HG03103 (cell line): ENCODE data around the gene ITGB5.
"Not testable (repeated sequence)": the region's sequence is repeated elsewhere in the genome, so short reads cannot be mapped to it uniquely, and the experiment has no call there.

Experiments used
- ATAC-seq: cut with Tn5 transposase; IDR thresholded peaks from one replicate; pipeline ENCODE4 v1.9.1; 2021; ENCODE audit warnings: low read depth; ENCODE audit not compliant: unreplicated experiment

Gene ITGB5

DNA sequence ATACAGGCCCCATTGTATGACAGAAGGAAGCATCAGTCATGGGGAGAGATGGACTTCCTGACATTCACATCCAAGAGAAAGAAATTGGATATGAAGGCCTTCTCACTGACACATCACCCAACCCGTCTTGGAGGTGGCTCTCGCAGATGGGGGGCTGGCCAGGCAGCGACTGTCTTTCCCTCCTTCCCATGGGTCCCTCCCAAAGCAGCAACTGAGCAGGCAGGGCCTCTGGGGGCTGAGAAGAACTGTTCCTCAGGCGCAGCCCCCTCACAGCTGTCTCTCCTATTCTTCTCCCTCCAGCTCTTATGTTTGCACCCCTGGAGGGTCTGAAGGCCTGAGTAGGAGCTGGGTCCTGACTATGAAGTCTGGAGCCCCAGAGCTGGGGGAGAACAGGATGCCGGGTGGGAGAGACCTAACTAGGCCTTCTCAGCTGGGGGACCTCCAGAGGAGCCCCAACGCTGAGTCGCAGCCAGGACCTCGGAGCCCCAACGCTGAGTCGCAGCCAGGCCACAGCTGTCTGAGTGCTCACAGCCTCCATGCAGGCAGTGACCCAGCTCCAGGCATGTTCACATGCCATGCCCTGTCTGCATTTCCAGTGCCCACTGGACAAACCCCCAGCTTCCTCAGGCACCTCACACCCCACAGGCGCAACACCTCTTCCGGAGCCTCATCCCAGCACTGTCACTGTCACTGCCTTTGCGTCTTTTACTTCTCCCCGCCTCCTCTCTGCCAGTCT is 127.3 kb downstream of the ITGB5 start:
- ATAC-seq, result no peak

DNA sequence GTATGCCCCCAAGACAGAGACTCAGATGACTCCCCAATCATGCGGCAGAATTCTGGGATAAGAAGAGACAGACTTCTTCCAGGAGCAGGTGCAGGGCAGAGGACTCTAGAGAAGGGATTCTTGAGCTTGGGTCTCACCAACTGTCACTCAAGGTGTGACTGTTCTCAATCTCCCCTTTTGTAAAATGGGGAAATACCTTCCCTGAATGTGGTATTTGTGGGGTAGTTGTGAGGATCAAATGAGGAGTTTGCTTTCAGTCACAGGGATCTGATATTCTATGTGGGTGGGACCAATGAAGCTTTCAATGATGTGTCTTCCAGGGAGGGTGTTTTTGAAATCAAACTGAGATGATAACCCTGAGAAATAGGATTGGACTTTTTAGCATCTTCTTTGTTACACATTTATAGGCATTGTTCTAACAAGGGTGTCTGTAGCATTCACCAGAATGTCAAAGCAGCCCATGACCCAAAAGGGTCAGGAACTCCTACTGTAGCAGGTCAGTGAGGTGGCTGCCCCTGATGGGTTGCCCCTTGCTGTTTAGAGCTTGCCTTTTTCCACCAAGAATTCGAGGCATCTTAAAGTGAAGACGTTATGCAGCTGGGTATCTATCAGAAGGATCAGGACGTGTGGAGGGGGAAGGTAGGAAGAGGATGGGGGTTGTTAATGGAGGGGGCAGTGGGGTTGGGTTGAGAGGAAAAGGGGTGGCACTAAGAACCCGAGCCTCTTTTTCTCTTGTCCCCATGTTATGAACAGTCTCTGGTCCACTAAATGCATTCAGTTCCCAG is 128.1 kb downstream of the ITGB5 start:
- ATAC-seq, result no peak

DNA sequence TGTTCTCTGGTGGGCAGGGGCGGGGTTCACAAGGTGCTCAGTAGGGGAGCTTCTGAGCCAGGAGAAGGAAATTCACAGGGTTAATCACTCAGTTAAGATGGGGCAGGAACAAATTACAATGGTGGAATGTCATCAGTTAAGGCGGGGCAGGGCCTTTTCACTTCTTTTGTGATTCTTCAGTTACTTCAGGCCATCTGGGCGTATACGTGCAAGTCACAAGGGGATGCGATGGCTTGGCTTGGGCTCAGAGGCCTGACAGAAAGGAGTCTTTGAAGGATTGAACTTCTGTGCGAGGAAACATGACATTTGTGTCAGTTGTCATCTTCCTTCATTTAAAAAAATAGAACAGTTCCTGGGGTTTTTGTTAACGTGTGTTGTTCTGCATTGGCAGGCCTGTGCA is 129.2 kb downstream of the ITGB5 start:
- ATAC-seq, result not testable (repeated sequence)

DNA sequence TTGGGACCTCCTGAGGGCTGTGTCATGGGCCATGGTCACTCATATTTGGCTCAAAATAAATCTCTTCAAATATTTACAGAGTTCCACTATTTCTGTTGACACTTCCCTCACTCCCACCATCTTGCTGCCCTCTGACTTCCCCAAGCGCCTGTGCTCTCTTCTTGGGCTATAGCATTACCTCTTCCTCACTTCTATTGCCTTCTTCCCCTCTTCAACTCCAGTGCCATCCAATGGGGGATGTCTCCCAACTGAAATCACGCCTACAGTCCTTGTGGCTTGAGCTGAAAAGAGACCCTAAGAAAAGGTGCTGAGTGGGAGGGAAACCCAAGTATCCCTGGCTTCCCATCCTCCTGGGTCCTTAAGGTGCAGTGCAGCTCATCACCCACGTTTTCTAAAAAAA is 135.1 kb downstream of the ITGB5 start:
- no peak for ATAC-seq

DNA sequence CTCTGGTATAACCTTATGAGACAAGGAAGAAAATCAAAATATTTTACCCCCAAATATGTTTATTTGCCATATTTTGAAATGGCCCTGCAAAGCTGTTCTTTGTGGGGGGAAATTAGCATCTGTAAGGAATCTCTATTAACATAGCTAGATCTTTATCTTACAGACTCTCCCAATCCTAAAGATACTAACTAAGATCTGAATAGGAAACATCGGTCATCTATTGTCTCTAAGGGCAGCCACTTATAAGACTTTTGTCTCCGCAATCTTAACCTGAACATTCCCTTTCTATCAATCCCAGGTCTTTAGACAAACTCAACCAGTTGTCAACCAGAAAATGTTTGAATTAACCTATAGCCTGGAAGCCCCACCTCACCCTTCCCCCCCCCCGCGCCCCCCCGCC is 135.7 kb downstream of the ITGB5 start:
- no peak for ATAC-seq

DNA sequence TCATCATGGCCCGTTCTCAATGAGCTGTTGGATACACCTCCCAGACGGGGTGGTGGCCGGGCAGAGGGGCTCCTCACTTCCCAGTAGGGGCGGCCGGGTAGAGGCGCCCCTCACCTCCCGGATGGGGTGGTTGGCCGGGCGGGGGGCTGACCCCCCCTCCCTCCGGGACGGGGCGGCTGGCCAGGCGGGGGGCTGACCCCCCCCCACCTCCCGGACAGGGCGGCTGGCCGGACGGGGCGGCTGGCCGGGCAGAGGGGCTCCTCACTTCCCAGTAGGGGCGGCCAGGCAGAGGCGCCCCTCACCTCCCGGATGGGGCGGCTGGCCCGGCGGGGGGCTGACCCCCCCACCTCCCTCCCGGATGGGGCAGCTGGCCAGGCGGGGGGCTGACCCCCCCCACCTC is 137.3 kb downstream of the ITGB5 start:
- ATAC-seq, result not testable (repeated sequence)

DNA sequence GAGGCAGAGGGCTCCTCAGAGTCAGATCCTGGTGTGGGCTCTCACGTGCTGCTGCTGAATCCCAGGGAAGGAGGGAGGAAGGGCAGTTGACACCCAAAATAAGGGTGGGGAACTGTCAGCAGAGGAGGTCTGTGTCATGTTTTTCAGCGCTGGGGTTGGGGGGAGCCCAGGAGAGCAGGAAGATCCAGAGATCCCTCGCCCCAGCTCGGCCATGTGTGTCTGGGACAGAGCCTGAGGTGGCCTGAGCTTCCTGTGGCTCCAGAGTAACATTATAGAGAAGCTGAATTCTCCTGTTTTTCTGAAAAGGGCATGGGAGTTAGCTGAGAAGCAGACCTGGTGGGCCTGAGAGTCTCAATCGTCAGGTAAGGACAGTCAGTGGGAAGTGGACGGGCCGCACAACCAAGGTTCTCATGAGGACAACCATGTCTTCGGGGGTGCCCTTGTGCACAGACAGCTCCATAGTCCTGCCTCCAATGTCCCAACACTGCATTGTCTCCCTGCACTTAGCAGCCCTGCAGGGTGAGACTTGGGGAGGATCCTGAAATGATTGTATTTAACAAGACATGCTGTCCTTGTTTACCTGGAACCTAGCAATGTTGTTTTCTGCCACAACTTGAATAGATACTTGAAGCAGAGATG is 138.5 kb downstream of the ITGB5 start:
- no peak for ATAC-seq

DNA sequence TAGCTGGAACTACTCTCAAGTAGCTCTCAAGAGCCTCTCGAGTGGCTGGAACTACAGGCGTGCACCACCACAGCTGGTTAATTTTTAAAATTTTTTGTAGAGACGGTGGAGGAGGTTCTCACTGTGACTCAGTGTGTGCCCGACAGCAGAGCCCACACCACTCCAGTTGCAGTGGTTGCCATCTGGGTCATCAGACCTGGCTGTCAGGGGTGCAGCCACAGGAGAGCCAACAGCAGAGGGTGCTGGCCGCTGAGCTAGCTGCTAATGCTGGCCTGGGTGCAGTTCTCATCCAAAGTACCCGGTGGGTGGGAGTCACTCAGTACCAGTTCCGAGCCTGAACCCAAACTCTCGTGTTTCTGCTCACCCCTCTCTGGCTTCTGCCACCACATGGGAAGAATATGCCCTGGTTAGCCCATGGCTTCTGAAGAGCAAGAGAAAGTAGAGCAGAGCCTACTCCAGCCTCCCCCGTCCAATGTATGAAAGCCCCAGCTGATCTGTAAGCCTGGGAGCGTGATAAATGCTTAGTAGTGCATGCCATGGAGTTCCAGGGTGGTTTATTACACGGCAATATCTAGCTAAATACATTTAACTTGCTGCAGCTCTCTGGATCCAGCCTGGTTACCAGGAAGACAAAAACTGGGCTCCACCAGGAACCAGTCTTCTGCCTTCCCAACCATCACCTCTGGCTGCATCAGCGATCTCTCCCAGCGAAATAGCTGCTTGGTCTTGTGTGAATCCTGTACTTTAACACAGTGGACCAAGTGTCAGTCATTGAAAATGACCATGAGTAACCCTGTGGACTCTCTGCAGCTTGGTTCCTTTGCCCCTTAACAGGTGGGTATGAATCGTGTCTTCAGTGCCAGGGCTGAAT is 139.8 kb downstream of the ITGB5 start:
- no peak for ATAC-seq

DNA sequence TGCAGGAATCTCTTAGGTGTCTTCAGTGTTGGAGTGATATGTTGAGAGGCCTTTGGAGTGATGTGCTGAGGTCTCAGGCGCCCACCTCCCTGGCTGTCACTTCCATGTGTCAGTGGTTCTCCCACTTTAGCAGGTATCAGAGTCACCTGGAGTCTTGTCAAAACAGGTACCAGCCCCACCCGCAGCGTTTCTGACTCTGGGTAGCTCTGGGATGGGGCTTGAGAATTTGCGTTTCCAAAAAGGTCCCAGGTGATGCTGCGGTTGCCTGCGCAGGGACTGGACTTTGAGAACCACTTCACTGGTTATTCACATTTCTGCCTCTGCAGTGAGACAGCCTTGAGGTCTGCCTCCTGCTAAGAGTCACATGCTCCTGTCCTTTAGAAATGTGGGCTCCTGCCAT is 141.4 kb downstream of the ITGB5 start:
- ATAC-seq, result no peak

DNA sequence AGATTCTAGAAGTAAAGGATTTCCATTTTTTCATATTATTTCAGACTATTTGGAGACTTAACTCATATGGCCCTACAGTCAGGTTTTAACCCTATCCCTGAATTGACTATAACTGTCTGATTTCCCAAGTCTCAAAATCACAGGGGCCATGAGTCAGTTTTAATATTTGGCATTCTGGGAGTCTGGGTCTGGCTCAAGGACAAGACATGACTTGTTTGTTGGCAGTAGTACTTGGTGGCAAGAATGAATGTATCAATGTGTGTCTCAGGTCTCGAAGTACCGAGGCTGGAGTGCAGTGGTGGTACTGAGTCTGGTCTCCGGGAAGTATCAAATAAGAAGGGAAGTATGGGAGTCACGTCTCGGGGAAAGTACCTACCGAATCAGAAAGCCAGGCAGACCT is 146.1 kb downstream of the ITGB5 start:
- ATAC-seq, result no peak

DNA sequence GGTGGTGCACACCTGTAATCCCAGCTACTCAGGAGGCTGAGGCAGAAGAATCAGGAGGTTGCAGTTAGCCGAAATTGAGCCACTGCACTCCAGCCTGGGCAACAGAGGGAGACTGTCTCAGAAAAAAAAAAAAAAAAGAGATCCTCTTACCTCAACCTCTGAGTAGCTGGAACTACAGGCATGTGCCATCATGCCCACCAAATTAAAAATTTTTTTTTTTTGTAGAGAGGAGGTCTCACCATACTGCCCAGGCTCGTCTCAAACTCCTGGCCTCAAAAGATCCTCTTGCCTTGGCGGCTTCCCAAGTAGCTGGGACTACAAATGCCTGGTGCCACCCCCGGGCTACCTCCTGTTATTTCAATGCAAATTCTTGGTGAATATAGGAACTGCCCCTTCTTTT is 155.4 kb downstream of the ITGB5 start:
- ATAC-seq, result no peak

DNA sequence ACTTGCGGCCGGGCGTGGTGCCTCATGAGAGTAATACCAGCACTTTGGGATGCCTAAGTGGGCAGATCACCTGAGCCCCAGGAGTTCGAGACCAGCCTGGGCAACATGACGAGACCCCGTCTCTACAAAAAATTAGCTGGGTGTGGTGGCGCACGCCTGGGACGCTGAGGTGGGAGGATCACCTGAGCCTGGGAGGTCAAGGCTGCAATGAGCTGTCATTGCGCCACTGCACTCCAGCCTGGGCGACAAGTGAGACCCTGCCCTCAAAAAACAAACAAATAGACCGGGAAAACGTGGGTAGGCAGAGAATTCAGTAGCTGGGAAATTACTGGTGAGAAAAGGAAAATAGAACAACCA is 156.2 kb downstream of the ITGB5 start:
- no peak for ATAC-seq

DNA sequence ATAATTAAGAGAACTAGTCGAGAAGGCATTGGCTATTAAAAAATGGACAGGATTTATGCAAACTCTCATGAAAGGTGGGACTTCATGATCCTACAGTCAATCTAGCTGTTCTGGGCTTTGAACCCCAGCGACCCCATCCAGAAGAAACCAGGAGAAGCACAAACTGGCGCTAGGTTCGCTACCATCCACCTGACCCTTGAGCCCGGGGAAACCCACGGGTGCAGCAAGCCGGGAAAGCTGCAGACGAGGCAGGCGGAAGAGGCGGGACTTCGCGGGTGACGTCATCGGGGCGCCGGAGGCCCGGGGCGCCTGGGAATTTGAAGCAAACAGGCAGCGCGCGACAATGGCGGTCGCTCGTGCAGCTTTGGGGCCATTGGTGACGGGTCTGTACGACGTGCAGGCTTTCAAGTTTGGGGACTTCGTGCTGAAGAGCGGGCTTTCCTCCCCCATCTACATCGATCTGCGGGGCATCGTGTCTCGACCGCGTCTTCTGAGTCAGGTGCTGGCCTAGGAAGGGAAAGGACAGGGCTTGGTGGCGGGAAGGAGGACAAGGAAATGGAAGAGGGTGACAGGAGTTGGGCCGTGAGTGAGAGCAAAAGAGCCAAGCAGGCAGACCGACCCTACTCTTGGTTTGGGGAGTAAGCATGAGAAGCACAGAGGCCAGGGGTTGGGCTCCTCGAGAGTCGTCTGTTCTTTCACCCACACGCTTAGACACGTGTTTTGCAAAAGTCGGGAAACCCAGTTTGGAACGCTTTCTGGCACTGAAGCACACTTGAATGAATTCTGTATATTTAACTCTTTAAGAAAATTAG is 156.8 kb downstream of the ITGB5 start, which contains the start of gene UMPS:
TSS of gene UMPS (plus strand) at position 324 of the 812 bp plus-strand sequence. CDS start at position 344, 20 bp downstream.
- peak; percentile 95 for ATAC-seq

DNA sequence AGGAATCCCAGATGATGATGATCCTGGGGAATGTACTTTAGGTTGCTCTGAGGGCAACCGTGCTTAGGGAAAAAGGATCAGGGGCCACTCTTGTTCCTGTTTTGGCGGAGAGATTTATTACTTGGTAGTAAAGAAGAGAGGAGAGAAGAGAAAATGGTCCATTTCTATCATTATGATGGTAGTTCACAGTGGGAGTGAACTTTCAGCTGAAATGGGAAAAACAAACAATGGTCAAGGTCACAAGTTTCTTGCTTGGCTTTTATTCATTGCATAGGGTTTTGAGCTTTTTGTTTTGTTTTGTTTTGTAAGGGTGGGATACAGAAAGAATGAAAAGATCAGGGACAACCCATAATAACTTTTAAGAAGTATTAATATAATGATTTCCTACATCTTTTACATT is 164.6 kb downstream of the ITGB5 start:
- no peak for ATAC-seq

DNA sequence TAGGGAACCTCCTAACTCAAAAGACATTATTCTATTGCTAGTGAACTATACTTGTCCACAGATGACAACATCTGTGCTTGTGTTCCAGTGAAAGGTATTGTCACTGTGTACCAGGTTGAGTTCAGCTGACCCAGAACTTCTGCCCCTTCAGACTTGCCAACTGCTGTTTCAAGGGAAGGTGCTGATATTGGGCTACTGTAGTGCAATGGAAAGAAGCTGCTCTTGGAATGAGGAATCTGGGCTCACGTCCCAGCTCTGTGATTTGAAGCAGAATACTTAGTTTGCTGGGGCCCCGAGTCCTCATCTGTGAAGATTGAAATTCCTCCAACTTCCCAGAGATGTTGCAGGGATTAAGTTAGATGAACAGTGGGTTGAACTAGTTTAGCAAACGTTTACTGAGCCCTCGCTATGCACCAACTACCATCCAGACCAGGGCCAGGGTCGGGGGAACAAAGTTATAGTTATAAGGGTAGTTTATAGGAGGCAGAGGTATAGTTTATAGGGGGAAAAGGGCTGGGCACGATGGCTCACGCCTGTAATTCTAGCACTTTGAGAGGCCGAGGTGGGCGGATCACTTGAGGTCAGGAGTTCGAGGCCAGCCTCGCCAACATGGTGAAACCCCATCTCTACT is 172.8 kb downstream of the ITGB5 start:
- ATAC-seq, result no peak
